T-helper 2 cell treated with Interferon-gamma antibody and Interleukin-4, amounts not matched to agents 5 μg/mL and 100 μg/mL, for 36 hours (primary cell): ENCODE data around the gene CARNS1.

Experiments used
- DNase-seq: peaks from one replicate; pipeline ENCODE4 v3.0.0; 2021; ENCODE audit warnings: low spot score
- H3K27ac Mint-ChIP-seq: one replicate; pipeline ENCODE4 v1.8.0; 2021; ENCODE audit warnings: mild to moderate bottlenecking, mixed read lengths
- H3K27me3 Mint-ChIP-seq: one replicate; pipeline ENCODE4 v1.8.0; 2021; ENCODE audit warnings: low read depth, mixed read lengths
- H3K36me3 Mint-ChIP-seq: one replicate; pipeline ENCODE4 v1.8.0; 2021; ENCODE audit warnings: low read depth, mixed read lengths
- H3K4me1 Mint-ChIP-seq: one replicate; pipeline ENCODE4 v1.8.0; 2021; ENCODE audit warnings: low read depth, mixed read lengths
- H3K4me3 Mint-ChIP-seq: one replicate; pipeline ENCODE4 v1.8.0; 2022; ENCODE audit warnings: mild to moderate bottlenecking, moderate library complexity, mixed read lengths
- H3K9me3 Mint-ChIP-seq: one replicate; pipeline ENCODE4 v1.8.0; 2021; ENCODE audit warnings: mixed read lengths

Gene CARNS1

GRCh38 chr11:67382276-67383136, 33.0 kb upstream of the CARNS1 start:
- DNase-seq = peak; percentile 75
- no peaks in the 10 kb centered on the region for H3K36me3 Mint-ChIP-seq
- no peaks in the 10 kb centered on the region for H3K9me3 Mint-ChIP-seq
- no peak overlapping the region for H3K27ac Mint-ChIP-seq
- peaks cover 30% of the 10 kb centered on the region for H3K27me3 Mint-ChIP-seq
- no peak overlapping the region for H3K4me3 Mint-ChIP-seq
- H3K4me1 Mint-ChIP-seq = peaks cover 7% of the 10 kb centered on the region

DNA sequence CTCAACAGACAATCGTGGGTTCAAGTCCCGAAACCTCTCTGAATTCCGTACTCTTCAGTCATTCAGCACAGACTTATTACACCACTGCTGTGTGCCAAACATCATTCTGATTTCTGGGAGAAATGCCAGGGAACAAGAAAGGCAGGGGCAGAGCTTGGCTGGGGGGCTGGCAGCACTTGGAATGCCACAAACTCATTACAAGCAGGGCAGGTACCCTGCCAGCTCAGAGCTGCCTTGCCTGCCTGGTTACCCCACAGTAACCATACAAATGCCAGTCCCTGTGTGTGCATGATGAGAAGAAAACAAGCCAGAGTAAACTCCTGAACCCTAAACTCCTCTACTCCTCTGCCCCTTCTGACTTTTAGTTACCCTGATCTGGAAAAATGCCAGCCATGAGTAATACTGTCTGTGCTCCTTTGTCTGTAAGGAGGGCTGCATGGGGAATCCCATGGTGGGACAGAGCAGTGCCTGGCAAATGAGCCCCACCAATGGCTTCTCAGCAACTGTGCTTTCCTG, 30.6 kb upstream of the CARNS1 start:
- Mint-ChIP-seq H3K4me3 (no peak overlapping the region), H3K27ac (no peak overlapping the region), H3K9me3 (no peaks in the 10 kb centered on the region), H3K27me3 (peaks cover 26% of the 10 kb centered on the region), H3K36me3 (no peaks in the 10 kb centered on the region), H3K4me1 (peaks cover 14% of the 10 kb centered on the region)
- no peak for DNase-seq

DNA sequence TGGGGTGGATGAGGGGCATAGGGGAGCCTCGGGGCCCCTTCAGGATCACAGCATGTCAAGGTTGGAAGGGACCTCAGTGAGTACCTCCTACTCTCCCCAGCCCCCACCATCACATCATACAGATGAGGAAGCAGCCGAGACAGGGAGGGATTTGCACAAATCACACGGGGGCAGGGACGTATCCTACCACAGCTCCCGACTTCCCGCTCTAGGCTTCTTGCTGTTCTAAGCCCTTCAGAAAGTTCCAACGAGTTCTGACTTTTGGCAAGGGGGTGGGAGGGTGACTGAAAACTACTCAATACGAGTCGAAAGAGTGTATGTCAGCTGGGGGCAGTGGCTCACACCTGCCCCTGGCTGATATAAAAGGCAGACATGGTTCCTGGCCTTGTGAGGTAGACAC, 28.4 kb upstream of the CARNS1 start:
- no peaks in the 10 kb centered on the region for H3K9me3 Mint-ChIP-seq
- peaks cover 15% of the 10 kb centered on the region for H3K4me1 Mint-ChIP-seq
- no peak overlapping the region for H3K4me3 Mint-ChIP-seq
- no peak overlapping the region for H3K27ac Mint-ChIP-seq
- DNase-seq = no peak
- no peaks in the 10 kb centered on the region for H3K36me3 Mint-ChIP-seq
- H3K27me3 Mint-ChIP-seq = peaks cover 23% of the 10 kb centered on the region

DNA sequence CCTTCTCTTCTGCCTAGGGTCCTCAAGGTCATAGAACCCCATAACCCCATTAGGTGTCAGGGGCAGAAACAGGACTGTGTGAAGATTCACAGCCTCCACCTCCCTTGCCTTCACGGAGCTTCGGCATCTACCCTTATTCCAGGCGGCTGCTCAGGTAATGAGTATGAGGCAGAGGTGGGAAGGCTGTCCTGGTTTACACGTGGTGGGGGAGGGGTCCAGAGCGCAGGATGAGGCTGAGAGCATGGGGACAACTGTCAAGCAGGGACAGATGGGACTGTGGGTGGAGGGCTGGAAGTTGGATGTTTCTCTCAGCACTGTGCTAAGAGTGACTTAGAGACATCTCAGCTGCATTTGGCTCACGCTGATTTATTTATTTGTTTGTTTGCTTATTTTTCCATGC, 28.0 kb upstream of the CARNS1 start:
- no peaks in the 10 kb centered on the region for H3K9me3 Mint-ChIP-seq
- H3K27me3 Mint-ChIP-seq = peaks cover 21% of the 10 kb centered on the region
- DNase-seq = no peak
- peaks cover 2% of the 10 kb centered on the region for H3K36me3 Mint-ChIP-seq
- H3K4me1 Mint-ChIP-seq = peaks cover 12% of the 10 kb centered on the region
- no peak overlapping the region for H3K27ac Mint-ChIP-seq
- no peak overlapping the region for H3K4me3 Mint-ChIP-seq

- peak; percentile 41 for DNase-seq
- Mint-ChIP-seq H3K36me3 (peaks cover 15% of the 10 kb centered on the region), H3K27ac (peak overlapping the region; percentile 53)
Observed at GRCh38 chr11:67389477-67389876, 26.0 kb upstream of the CARNS1 start.

DNA sequence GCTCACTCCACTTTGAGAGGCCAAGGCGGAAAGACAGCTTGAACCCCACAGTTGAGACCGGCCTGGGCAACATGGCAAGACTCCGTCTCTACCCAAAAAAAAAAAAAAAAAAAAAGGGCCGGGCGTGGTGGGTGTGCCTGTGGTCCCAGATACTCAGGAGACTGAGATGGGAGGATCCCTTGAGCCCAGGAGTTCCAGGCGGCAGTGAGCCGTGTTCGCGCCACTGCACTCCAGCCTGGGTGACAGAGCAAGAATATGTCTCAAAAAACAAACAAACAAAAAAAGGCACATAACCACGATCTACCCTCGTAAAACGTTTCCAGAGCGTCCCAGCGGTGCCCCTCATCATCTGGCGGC, 24.6 kb upstream of the CARNS1 start:
- H3K9me3 Mint-ChIP-seq = no peaks in the 10 kb centered on the region
- peaks cover 7% of the 10 kb centered on the region for H3K27me3 Mint-ChIP-seq
- DNase-seq = no peak
- peak overlapping the region; percentile 97 for H3K4me3 Mint-ChIP-seq
- peaks cover 15% of the 10 kb centered on the region for H3K36me3 Mint-ChIP-seq
- peaks cover 18% of the 10 kb centered on the region for H3K4me1 Mint-ChIP-seq
- peak overlapping the region; percentile 60 for H3K27ac Mint-ChIP-seq

More at GRCh38 chr11:67389477-67389876, 26.0 kb upstream of the CARNS1 start:
- no peaks in the 10 kb centered on the region for H3K9me3 Mint-ChIP-seq
- H3K4me3 Mint-ChIP-seq = peak overlapping the region; percentile 70
- peaks cover 18% of the 10 kb centered on the region for H3K27me3 Mint-ChIP-seq
- H3K4me1 Mint-ChIP-seq = peaks cover 18% of the 10 kb centered on the region

DNA sequence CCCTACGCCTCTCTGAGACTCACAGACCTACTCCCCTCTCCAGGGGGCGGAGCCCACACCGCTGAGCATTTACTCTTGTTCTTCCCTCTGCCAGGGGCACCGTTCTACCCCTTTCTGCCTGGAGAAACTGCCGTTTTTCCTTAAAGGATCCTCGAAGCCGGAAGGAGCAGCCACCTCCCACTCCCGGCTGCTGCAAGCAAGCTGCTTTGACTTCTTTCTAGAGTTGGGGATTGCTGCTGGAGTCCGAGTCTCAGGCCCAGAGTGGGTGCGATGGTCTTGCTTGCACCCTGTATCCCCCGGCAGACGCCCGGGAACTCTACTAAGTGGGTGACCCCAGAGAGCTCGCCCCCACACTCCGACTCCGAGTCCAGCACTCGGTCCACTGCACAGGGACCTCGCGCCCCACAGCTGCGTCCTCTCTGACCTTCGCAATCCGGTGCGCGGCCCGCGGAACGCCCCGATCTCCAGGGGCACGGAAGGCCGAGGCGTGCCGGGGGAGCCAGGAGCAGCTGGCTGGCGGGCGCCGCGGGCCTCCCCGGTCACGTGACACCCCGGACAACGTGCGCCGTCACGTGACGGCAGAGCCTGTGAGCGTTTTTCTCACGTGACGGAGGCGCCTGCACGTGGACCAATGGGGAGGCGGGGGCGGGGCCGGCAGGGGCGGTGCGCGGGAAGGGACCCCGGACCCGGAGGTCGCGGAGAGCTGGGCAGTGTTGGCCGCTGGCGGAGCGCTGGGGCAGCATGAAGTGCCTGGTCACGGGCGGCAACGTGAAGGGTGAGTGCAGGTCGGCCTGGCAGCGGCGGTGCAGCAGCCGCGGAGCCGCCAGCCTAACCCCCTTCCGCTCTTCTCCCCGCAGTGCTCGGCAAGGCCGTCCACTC, 23.9 kb upstream of the CARNS1 start, which contains the start of gene RAD9A:
TSS of gene RAD9A (plus strand) at position 683 of the 879 bp plus-strand sequence. CDS start at position 742, 59 bp downstream.
- Mint-ChIP-seq H3K27me3 (peaks cover 6% of the 10 kb centered on the region), H3K4me3 (peak within 1 kb of the TSS; percentile 97), H3K27ac (peak within 1 kb of the TSS; percentile 77), H3K9me3 (no peaks in the 10 kb centered on the region), H3K36me3 (peaks cover 21% of the 10 kb centered on the region), H3K4me1 (peaks cover 22% of the 10 kb centered on the region)
- DNase-seq = peak; percentile 91

DNA sequence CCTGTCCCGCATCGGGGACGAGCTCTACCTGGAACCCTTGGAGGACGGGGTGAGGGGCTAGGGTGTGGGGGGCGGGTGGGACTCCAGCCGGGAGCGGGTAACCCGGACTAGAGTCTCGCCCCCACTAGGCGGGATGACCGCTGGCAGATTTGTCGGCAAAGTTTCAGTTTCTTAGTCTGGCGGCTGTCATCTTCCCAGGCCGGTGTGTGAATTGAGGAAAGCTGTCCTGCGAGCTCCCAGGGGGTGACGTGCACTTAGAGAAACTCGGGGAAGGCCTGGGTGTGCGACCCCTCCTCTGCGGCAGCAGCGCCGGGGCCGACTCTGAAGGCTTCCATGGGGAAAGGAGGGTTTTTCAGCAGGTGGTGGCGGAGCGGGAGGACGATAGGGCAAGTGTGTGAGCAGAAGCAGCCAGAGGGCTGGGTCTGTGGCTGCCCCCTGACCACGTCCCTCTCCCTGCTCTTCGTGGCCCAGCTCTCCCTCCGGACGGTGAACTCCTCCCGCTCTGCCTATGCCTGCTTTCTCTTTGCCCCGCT, 23.2 kb upstream of the CARNS1 start:
- Mint-ChIP-seq H3K27ac (peak overlapping the region; percentile 77), H3K4me1 (peaks cover 26% of the 10 kb centered on the region), H3K4me3 (peak overlapping the region; percentile 97), H3K9me3 (no peaks in the 10 kb centered on the region), H3K27me3 (peaks cover under 1% of the 10 kb centered on the region), H3K36me3 (peaks cover 25% of the 10 kb centered on the region)
- DNase-seq = no peak

- Mint-ChIP-seq H3K4me1 (peaks cover 31% of the 10 kb centered on the region), H3K27me3 (no peaks in the 10 kb centered on the region), H3K27ac (no peak overlapping the region), H3K36me3 (peaks cover 35% of the 10 kb centered on the region), H3K9me3 (no peaks in the 10 kb centered on the region), H3K4me3 (peak overlapping the region; percentile 97)
- no peak for DNase-seq
Observed at GRCh38 chr11:67393437-67393836, 22.0 kb upstream of the CARNS1 start.

DNA sequence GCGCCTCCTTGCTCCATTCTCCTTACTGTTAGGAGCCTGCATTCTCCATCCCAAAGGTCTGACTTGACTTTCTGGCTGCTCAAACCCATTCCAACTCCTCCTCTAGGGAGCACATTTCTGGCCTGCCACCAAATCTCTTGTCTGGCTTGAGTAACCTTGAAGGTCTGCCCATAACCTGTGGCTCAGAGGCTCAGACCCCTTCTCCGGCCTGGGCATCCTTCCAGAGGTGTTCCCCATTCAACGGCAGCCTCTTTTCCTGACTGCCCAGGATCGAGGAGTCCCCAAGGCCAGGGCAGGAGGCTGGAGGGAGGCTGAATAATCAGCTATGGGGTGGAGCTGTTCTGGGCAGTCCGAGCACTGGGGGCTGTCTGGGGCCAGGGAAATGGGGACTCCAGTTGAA, 21.5 kb upstream of the CARNS1 start:
- Mint-ChIP-seq H3K4me1 (peaks cover 31% of the 10 kb centered on the region), H3K27ac (peak overlapping the region; percentile 55), H3K36me3 (peaks cover 37% of the 10 kb centered on the region), H3K27me3 (no peaks in the 10 kb centered on the region), H3K9me3 (no peaks in the 10 kb centered on the region), H3K4me3 (peak overlapping the region; percentile 46)
- no peak for DNase-seq

- no peak overlapping the region for H3K4me3 Mint-ChIP-seq
- H3K9me3 Mint-ChIP-seq = no peaks in the 10 kb centered on the region
- H3K4me1 Mint-ChIP-seq = peaks cover 31% of the 10 kb centered on the region
- peaks cover 53% of the 10 kb centered on the region for H3K36me3 Mint-ChIP-seq
- H3K27me3 Mint-ChIP-seq = no peaks in the 10 kb centered on the region
- no peak overlapping the region for H3K27ac Mint-ChIP-seq
- no peak for DNase-seq
Observed at GRCh38 chr11:67395555-67396258, 19.8 kb upstream of the CARNS1 start.

- H3K9me3 Mint-ChIP-seq = no peaks in the 10 kb centered on the region
- DNase-seq = no peak
- peaks cover 29% of the 10 kb centered on the region for H3K4me1 Mint-ChIP-seq
- H3K27me3 Mint-ChIP-seq = no peaks in the 10 kb centered on the region
- no peak overlapping the region for H3K4me3 Mint-ChIP-seq
- H3K27ac Mint-ChIP-seq = peak overlapping the region; percentile 55
- peaks cover 54% of the 10 kb centered on the region for H3K36me3 Mint-ChIP-seq
Observed at GRCh38 chr11:67396259-67396581, 19.3 kb upstream of the CARNS1 start.

GRCh38 chr11:67396587-67397389, 18.7 kb upstream of the CARNS1 start:
- H3K27ac Mint-ChIP-seq = peak overlapping the region; percentile 81
- no peaks in the 10 kb centered on the region for H3K9me3 Mint-ChIP-seq
- no peaks in the 10 kb centered on the region for H3K27me3 Mint-ChIP-seq
- H3K4me3 Mint-ChIP-seq = peak overlapping the region; percentile 62
- no peak for DNase-seq
- H3K36me3 Mint-ChIP-seq = peaks cover 54% of the 10 kb centered on the region
- H3K4me1 Mint-ChIP-seq = peaks cover 28% of the 10 kb centered on the region
